ENCODE results near the gene PRTN3.

GRCh38 chr19:791007-791566, 49.7 kb upstream of the PRTN3 start:
- no peak for TF ChIP-seq CTCF (IDR thresholded peaks at IDR 0.05)
- TF ChIP-seq POLR2A (IDR thresholded peaks at IDR 0.05): no peak
